Articular chondrocyte of knee joint (primary cell): Measurements from ENCODE around the gene OAS2. TPM values are rescaled to one million over a fixed set of nuclear protein-coding genes. Genes with fewer than 3 reads are reported as not detected.

Experiments
- total RNA-seq: library from RNA; depleted of rRNA; stranded (reverse); fragments of >200 nt; gene quantifications from 2 replicates; pipeline ENCODE4 v1.2.3, GENCODE V29; 2012

Gene OAS2, protein sequence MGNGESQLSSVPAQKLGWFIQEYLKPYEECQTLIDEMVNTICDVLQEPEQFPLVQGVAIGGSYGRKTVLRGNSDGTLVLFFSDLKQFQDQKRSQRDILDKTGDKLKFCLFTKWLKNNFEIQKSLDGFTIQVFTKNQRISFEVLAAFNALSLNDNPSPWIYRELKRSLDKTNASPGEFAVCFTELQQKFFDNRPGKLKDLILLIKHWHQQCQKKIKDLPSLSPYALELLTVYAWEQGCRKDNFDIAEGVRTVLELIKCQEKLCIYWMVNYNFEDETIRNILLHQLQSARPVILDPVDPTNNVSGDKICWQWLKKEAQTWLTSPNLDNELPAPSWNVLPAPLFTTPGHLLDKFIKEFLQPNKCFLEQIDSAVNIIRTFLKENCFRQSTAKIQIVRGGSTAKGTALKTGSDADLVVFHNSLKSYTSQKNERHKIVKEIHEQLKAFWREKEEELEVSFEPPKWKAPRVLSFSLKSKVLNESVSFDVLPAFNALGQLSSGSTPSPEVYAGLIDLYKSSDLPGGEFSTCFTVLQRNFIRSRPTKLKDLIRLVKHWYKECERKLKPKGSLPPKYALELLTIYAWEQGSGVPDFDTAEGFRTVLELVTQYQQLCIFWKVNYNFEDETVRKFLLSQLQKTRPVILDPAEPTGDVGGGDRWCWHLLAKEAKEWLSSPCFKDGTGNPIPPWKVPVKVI
- total RNA-seq = 7.8 and 8.4 TPM in 2 replicates

GRCh38 chr12:112978163-112979040, at the start of gene OAS2:
TSS of gene OAS2 (plus strand) at chr12:112978519. CDS start at chr12:112978609, 90 bp downstream.

DNA sequence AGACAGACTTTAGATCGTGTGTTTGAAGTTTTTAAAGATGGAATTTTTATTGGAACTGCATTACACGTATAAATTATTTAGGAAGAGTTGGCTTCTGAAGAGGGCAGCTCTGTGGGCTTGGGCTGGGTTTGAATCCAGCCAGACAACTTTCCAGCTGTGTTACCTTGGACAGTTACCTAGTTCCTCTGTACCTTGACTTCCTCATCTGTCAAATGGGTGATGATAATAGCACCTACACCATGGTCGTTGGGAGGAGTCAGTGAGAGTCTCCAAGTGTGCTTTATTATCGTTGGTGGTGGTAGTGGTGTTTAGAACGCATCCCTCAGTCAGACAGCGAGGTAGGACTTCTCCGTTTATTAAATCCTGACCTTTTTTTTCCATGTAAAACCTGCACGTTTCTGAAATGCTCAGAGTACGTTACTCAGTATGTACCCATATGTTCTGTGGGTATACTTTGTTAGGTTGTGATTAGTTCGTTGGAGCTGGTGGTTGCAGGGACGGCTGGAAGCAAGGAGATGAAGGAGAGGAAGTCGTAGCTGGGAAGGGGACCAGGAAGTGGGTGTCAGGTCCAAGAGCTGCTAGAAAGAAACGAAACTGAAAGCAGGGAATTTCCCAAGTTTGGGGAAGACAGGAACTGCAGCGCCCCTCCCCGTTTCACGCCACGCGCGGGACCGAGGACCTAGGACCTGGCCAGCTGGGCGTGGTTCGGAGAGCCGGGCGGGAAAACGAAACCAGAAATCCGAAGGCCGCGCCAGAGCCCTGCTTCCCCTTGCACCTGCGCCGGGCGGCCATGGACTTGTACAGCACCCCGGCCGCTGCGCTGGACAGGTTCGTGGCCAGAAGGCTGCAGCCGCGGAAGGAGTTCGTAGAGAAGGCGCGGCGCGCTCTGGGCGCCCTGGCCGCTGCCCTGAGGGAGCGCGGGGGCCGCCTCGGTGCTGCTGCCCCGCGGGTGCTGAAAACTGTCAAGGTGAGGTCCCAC, 40.3 kb upstream of the OAS2 start, which contains the start of gene OAS3:
Gene OAS3, plus strand, starts transcription at position 734 of the 979 bp plus-strand sequence. Its CDS starts 57 bp downstream, at position 791.

GRCh38 chr12:113056631-113057488, 78.5 kb downstream of the OAS2 start, which contains the start of gene DTX1:
TSS of gene DTX1 (plus strand) at chr12:113056730. CDS start at chr12:113058193, 1,463 bp downstream.

Other genes with a start within 250 kb of the OAS2 start
- not detected in 2 replicates for gene RPH3A, start 186.8 kb upstream of the OAS2 start, total RNA-seq
- 11.5 and 27.2 TPM in 2 replicates for gene OAS1, start 71.6 kb upstream of the OAS2 start, total RNA-seq
- 8.2 and 15.7 TPM in 2 replicates for gene OAS3, start 40.0 kb upstream of the OAS2 start, total RNA-seq
- not detected in 2 replicates for gene DTX1, start 78.2 kb downstream of the OAS2 start, total RNA-seq
- not detected in 2 replicates for gene RASAL1, start 157.2 kb downstream of the OAS2 start, total RNA-seq
- gene CFAP73, start 171.2 kb downstream of the OAS2 start, total RNA-seq = not detected in 2 replicates
- 42.9 and 46.0 TPM in 2 replicates for gene DDX54, start 207.0 kb downstream of the OAS2 start, total RNA-seq
- 17.6 and 20.9 TPM in 2 replicates for gene RITA1, start 207.2 kb downstream of the OAS2 start, total RNA-seq
- gene TPCN1, start 242.9 kb downstream of the OAS2 start, total RNA-seq = 21.7 and 23.5 TPM in 2 replicates